ENCODE results near the gene DKK3.

DNA sequence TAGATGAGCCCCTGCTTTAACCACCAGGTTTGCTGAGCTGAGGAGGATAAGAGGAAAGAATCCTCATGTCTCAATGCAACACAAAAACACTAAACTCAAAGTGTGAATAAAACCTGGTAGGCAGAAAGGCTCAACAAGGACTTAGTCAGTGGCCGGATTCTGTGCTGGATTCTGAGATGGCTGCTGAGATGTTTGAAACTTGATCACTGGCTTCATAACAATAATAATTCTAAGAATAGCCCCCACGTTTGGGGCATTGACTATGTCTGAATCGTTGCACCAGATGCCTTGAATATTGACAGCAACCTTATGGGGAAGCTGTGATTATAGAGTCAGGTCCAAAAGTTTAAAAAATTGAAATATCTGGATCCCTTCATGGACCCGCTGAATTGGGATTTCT lies 4.6 kb downstream of the DKK3 start:
- TF ChIP-seq, protein P1, sequence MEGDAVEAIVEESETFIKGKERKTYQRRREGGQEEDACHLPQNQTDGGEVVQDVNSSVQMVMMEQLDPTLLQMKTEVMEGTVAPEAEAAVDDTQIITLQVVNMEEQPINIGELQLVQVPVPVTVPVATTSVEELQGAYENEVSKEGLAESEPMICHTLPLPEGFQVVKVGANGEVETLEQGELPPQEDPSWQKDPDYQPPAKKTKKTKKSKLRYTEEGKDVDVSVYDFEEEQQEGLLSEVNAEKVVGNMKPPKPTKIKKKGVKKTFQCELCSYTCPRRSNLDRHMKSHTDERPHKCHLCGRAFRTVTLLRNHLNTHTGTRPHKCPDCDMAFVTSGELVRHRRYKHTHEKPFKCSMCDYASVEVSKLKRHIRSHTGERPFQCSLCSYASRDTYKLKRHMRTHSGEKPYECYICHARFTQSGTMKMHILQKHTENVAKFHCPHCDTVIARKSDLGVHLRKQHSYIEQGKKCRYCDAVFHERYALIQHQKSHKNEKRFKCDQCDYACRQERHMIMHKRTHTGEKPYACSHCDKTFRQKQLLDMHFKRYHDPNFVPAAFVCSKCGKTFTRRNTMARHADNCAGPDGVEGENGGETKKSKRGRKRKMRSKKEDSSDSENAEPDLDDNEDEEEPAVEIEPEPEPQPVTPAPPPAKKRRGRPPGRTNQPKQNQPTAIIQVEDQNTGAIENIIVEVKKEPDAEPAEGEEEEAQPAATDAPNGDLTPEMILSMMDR (IDR thresholded peaks at IDR 0.05), result no peak
- TF ChIP-seq POLR2A (IDR thresholded peaks at IDR 0.05; ENCODE audit: low read depth), result no peak
